Naive thymus-derived CD4-positive, alpha-beta T cell (primary cell): ENCODE measurements around the gene LRPPRC. TPM values are rescaled to one million over a fixed set of nuclear protein-coding genes. Genes with fewer than 3 reads are reported as not detected.
A peak's percentile ranks its signal among the peaks of the same experiment; 100 is the strongest.
"Not testable (repeated sequence)": the region's sequence is repeated elsewhere in the genome, so short reads cannot be mapped to it uniquely, and the experiment has no call there.

Experiments
- ATAC-seq: fragments of 150-1000 bp; cut with Tn5 transposase; 2 replicates; pipeline ENCODE4 v1.10.0; 2021; ENCODE audit warnings: mild to moderate bottlenecking, moderate library complexity
- CTCF ChIA-PET: fragments of 350-600 bp; sonication (Branson Sonifier 250); formaldehyde crosslinking; loops from one replicate; lab custom pipeline; 2021; ENCODE audit warnings: antibody characterized with exemption; lab: Charles Lee
- POLR2A ChIA-PET: fragments of 350-600 bp; sonication (Branson Sonifier 250); formaldehyde crosslinking; loops from one replicate; lab custom pipeline; 2021; ENCODE audit warnings: antibody characterized with exemption, inconsistent platforms; lab: Charles Lee
- DNase-seq, 9 donors: peaks; one replicate each; pipeline versions ENCODE4 v3.0.0 to v3.0.0-alpha.2; 2020 to 2022; ENCODE audit warnings: mixed read lengths in 1 of 9
- H3K27ac ChIP-seq: one replicate; pipeline ENCODE4 v1.7.0; 2013; ENCODE audit warnings: mild to moderate bottlenecking, low read depth, low read length, moderate library complexity
- H3K27me3 ChIP-seq, 2 donors: one replicate each; pipeline ENCODE4 v1.7.0; 2013; ENCODE audit warnings: low read length in 2 of 2, mild to moderate bottlenecking in 2 of 2, moderate library complexity in 2 of 2; ENCODE audit not compliant: control insufficient read depth in 2 of 2, insufficient read depth in 2 of 2
- H3K36me3 ChIP-seq, 3 experiments: 1 replicate in 2 of 3; 2 replicates in 1 of 3; pipeline ENCODE4 v1.7.0; 2013; ENCODE audit warnings: low read length in 3 of 3, mild to moderate bottlenecking in 3 of 3, moderate library complexity in 1 of 3; ENCODE audit not compliant: insufficient read depth in 3 of 3, control insufficient read depth in 2 of 3
- H3K4me1 ChIP-seq, 2 donors: one replicate each; pipeline ENCODE4 v1.7.0; 2013; ENCODE audit warnings: low read length in 2 of 2, mild to moderate bottlenecking in 2 of 2, moderate library complexity in 1 of 2; ENCODE audit not compliant: control insufficient read depth in 2 of 2, insufficient read depth in 2 of 2
- H3K4me3 ChIP-seq: 2 replicates; pipeline ENCODE4 v1.7.0; 2013; ENCODE audit warnings: mild to moderate bottlenecking, low read length
- H3K9me3 ChIP-seq, 3 experiments: 1 replicate in 2 of 3; 2 replicates in 1 of 3; pipeline ENCODE4 v1.7.0; 2013; ENCODE audit warnings: low read length in 3 of 3; ENCODE audit not compliant: control insufficient read depth in 2 of 3
- H3K27ac Mint-ChIP-seq, 9 donors: one replicate each; pipeline ENCODE4 v1.8.0; 2020 to 2022; ENCODE audit warnings: mixed read lengths in 9 of 9, mild to moderate bottlenecking in 8 of 9, moderate library complexity in 5 of 9, inconsistent platforms in 2 of 9
- H3K27me3 Mint-ChIP-seq, 5 donors: one replicate each; pipeline ENCODE4 v1.8.0; 2021 to 2022; ENCODE audit warnings: mixed read lengths in 5 of 5, mild to moderate bottlenecking in 1 of 5
- H3K36me3 Mint-ChIP-seq, 5 donors: one replicate each; pipeline ENCODE4 v1.8.0; 2020 to 2022; ENCODE audit warnings: mixed read lengths in 5 of 5, mild to moderate bottlenecking in 3 of 5, inconsistent platforms in 1 of 5
- H3K4me1 Mint-ChIP-seq, 7 donors: one replicate each; pipeline ENCODE4 v1.8.0; 2020 to 2022; ENCODE audit warnings: mixed read lengths in 7 of 7, mild to moderate bottlenecking in 3 of 7, inconsistent platforms in 1 of 7
- H3K4me3 Mint-ChIP-seq, 10 donors: one replicate each; pipeline ENCODE4 v1.8.0; 2020 to 2022; ENCODE audit warnings: mild to moderate bottlenecking in 10 of 10, mixed read lengths in 10 of 10, moderate library complexity in 6 of 10, inconsistent platforms in 2 of 10
- H3K9me3 Mint-ChIP-seq, 11 donors: one replicate each; pipeline ENCODE4 v1.8.0; 2020 to 2022; ENCODE audit warnings: mixed read lengths in 11 of 11, mild to moderate bottlenecking in 4 of 11, inconsistent platforms in 1 of 11, moderate library complexity in 1 of 11
- intact Hi-C, 2 donors: fragments of 100-400 bp; cut with micrococcal nuclease; formaldehyde crosslinking; loops; one replicate each; pipeline ENCODE4 v1.15.1; 2023
- polyA plus RNA-seq, 2 donors: library from polyadenylated mRNA; unstranded; fragments of 300-500 nt; fragmentation: Illumina TruSeq; gene quantifications; one replicate each; pipeline ENCODE4 v1.2.3, GENCODE V29; 2021
- total RNA-seq, 6 experiments: library from RNA in 5 of 6; stranded (reverse) in 5 of 6; gene quantifications; 1 replicate in 5 of 6; 2 replicates in 1 of 6; pipeline ENCODE4 v1.2.3 and lab custom pipeline; 2021 to 2026

Gene LRPPRC
- total and polyA plus RNA-seq, 7 experiments from 2014 or later, result 42.3 to 92.7 (median 67.0) TPM

DNA sequence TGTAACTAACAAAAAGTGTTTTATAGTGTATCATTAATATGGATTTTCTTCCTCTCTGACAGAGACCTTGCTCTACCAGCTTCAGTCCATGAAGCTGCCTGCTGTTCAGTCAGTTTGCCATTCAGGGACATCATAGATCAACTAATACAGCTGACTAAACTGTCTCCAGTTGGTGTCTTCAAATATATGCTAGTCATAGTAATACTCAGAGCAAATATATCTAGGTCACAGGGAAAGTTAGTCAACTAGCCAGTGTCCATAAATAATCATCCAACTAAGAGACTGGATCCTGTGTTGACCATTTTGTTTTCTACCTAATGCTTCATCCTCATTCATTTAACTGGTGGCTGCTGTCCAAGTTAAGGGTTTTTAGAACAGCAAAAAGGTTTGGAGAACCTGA, 38.2 kb upstream of the LRPPRC start:
- Mint-ChIP-seq H3K4me1 (no peaks in the 10 kb centered on the region), H3K36me3 (no peaks in the 10 kb centered on the region), H3K4me3 (no peak overlapping the region), H3K27ac (no peak overlapping the region), H3K9me3 (no peaks in the 10 kb centered on the region), H3K27me3 (peaks cover 0 to 21% (median 4%) of the 10 kb centered on the region in 5 donors)
- intact Hi-C loops, result no loop called here
- no peaks in the 10 kb centered on the region for H3K9me3 ChIP-seq
- H3K27me3 ChIP-seq, result no peaks in the 10 kb centered on the region
- H3K27ac ChIP-seq, result no peak overlapping the region
- POLR2A ChIA-PET, result no interaction called here
- H3K4me1 ChIP-seq, result no peaks in the 10 kb centered on the region
- no peak overlapping the region for H3K4me3 ChIP-seq
- ATAC-seq, result no peak
- CTCF ChIA-PET, result no interaction called here
- no peaks in the 10 kb centered on the region for H3K36me3 ChIP-seq
- DNase-seq, result no peak

DNA sequence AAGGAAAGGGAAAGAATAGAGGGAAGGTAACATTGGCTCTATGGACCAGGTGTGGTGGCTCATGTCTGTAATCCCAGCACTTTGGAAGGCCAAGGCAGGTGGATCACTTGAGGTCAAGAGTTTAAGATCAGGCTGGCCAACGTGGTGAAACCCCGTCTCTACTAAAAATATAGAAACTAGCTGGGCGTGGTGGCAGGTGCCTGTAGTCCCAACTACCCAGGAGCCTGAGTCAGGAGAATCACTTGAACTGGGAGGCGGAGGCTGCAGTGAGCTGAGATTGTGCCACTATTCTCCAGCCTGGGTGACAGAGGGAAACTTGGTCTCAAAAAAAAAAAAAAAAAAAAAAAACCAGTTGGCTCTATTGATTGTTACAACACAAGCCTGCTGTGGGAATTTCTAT, 31.3 kb upstream of the LRPPRC start:
- H3K27me3 ChIP-seq, H3K4me1 ChIP-seq, H3K27ac ChIP-seq, H3K4me3 ChIP-seq, H3K27ac Mint-ChIP-seq, H3K36me3 ChIP-seq, H3K9me3 Mint-ChIP-seq, H3K4me1 Mint-ChIP-seq, H3K9me3 ChIP-seq, H3K4me3 Mint-ChIP-seq, DNase-seq, CTCF ChIA-PET, POLR2A ChIA-PET, ATAC-seq, H3K36me3 Mint-ChIP-seq, intact Hi-C loops: not testable (repeated sequence)
- peaks cover 0 to 21% (median 12%) of the 10 kb centered on the region in 5 donors for H3K27me3 Mint-ChIP-seq

DNA sequence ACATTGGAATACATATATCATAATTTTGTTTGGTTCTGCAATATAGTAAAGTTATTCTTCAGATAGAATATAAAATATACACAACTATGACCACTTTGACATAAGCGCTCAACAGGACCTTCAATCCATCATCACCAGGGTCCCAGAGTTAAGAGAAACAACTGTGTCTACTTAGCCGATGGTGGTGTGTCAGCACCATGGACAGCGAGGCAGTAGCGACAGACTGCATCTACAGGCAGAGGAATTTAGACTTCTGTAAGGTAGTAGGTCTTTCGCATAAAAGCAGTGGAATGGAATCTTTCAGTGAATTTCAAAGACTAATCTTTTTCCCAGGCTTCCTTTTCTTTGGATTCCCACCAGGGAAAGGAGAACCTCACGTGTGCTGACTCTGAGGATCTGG, 20.5 kb upstream of the LRPPRC start:
- DNase-seq (peak in 6 of 9 donors; percentile 13 to 40 (median 20)), ATAC-seq (no peak)
- Mint-ChIP-seq H3K36me3 (peaks cover 0 to 3% (median 0%) of the 10 kb centered on the region in 5 donors), H3K4me3 (no peak overlapping the region), H3K27ac (no peak overlapping the region), H3K27me3 (peaks cover 0 to 23% (median 20%) of the 10 kb centered on the region in 5 donors), H3K4me1 (peaks cover 0 to 2% (median 0%) of the 10 kb centered on the region in 7 donors), H3K9me3 (peaks cover 0 to 5% (median 0%) of the 10 kb centered on the region in 11 donors)
- H3K9me3 ChIP-seq, result no peaks in the 10 kb centered on the region
- ChIA-PET POLR2A (no interaction called here), CTCF (no interaction called here)
- H3K4me3 ChIP-seq, result no peak overlapping the region
- H3K27me3 ChIP-seq, result no peaks in the 10 kb centered on the region
- no peak overlapping the region for H3K27ac ChIP-seq
- H3K4me1 ChIP-seq, result no peaks in the 10 kb centered on the region
- no peaks in the 10 kb centered on the region for H3K36me3 ChIP-seq
- intact Hi-C loops, result no loop called here

GRCh38 chr2:44015239-44015638, 19.4 kb upstream of the LRPPRC start:
- Histone ChIP-seq H3K36me3 (no peaks in the 10 kb centered on the region), H3K4me3 (no peak overlapping the region), H3K9me3 (no peaks in the 10 kb centered on the region), H3K27ac (no peak overlapping the region), H3K27me3 (no peaks in the 10 kb centered on the region), H3K4me1 (no peaks in the 10 kb centered on the region)
- CTCF ChIA-PET, result no interaction called here
- no peak overlapping the region for H3K4me3 Mint-ChIP-seq
- no peak for ATAC-seq
- DNase-seq, result no peak
- no peak overlapping the region for H3K27ac Mint-ChIP-seq
- H3K4me1 Mint-ChIP-seq, result peaks cover 0 to 2% (median 0%) of the 10 kb centered on the region in 7 donors
- peaks cover 0 to 3% (median 0%) of the 10 kb centered on the region in 5 donors for H3K36me3 Mint-ChIP-seq
- peaks cover 0 to 5% (median 0%) of the 10 kb centered on the region in 11 donors for H3K9me3 Mint-ChIP-seq
- peaks cover 2 to 23% (median 20%) of the 10 kb centered on the region in 5 donors for H3K27me3 Mint-ChIP-seq
- POLR2A ChIA-PET, result no interaction called here
- intact Hi-C loops, result no loop called here

GRCh38 chr2:44013205-44013604, 17.4 kb upstream of the LRPPRC start:
- H3K27ac ChIP-seq, CTCF ChIA-PET, intact Hi-C loops, H3K36me3 Mint-ChIP-seq, H3K27me3 ChIP-seq, DNase-seq, H3K9me3 ChIP-seq, ATAC-seq, H3K36me3 ChIP-seq, H3K4me3 ChIP-seq, H3K9me3 Mint-ChIP-seq, H3K27ac Mint-ChIP-seq, H3K4me3 Mint-ChIP-seq, H3K4me1 Mint-ChIP-seq, H3K4me1 ChIP-seq: not testable (repeated sequence)
- POLR2A ChIA-PET, result interaction anchor here (0.7 kb wide), 1 partner anchor 1625 kb away, joined by 5 read pairs; no protein-coding TSS in a partner anchor
- H3K27me3 Mint-ChIP-seq, result peaks cover 2 to 23% (median 20%) of the 10 kb centered on the region in 5 donors

- H3K4me1 Mint-ChIP-seq, result peaks cover 6 to 9% (median 8%) of the 10 kb centered on the region in 7 donors
- peaks cover 2 to 19% (median 17%) of the 10 kb centered on the region in 5 donors for H3K27me3 Mint-ChIP-seq
- H3K4me1 ChIP-seq, result peaks cover 0 to 7% of the 10 kb centered on the region in 2 donors
- H3K9me3 Mint-ChIP-seq, result peaks cover 0 to 4% (median 0%) of the 10 kb centered on the region in 11 donors
- CTCF ChIA-PET, result no interaction called here
- POLR2A ChIA-PET, result no interaction called here
- no peak for DNase-seq
- no peak overlapping the region for H3K27ac ChIP-seq
- no peak overlapping the region for H3K4me3 ChIP-seq
- H3K36me3 Mint-ChIP-seq, result peaks cover 0 to 3% (median 0%) of the 10 kb centered on the region in 5 donors
- H3K27ac Mint-ChIP-seq, result no peak overlapping the region
- H3K4me3 Mint-ChIP-seq, result no peak overlapping the region
- intact Hi-C loops, result no loop called here
- H3K27me3 ChIP-seq, result no peaks in the 10 kb centered on the region
- no peaks in the 10 kb centered on the region for H3K9me3 ChIP-seq
- no peak for ATAC-seq
- no peaks in the 10 kb centered on the region for H3K36me3 ChIP-seq
Measured at GRCh38 chr2:44010266-44010665, 14.5 kb upstream of the LRPPRC start.

- H3K9me3 Mint-ChIP-seq, result no peaks in the 10 kb centered on the region
Measured at GRCh38 chr2:44009136-44009735, 13.4 kb upstream of the LRPPRC start.

More at GRCh38 chr2:44009136-44009735, 13.4 kb upstream of the LRPPRC start:
- intact Hi-C loops, result no loop called here
- Mint-ChIP-seq H3K4me1 (peaks cover 12 to 19% (median 17%) of the 10 kb centered on the region in 7 donors), H3K27ac (no peak overlapping the region), H3K36me3 (peaks cover 0 to 3% (median 0%) of the 10 kb centered on the region in 5 donors), H3K27me3 (peaks cover 2 to 14% (median 11%) of the 10 kb centered on the region in 5 donors), H3K4me3 (no peak overlapping the region)
- Histone ChIP-seq H3K4me1 (peaks cover 0 to 14% of the 10 kb centered on the region in 2 donors), H3K27ac (no peak overlapping the region), H3K9me3 (no peaks in the 10 kb centered on the region), H3K36me3 (no peaks in the 10 kb centered on the region), H3K27me3 (no peaks in the 10 kb centered on the region), H3K4me3 (no peak overlapping the region)
- POLR2A ChIA-PET, result no interaction called here
- ATAC-seq (no peak), DNase-seq (no peak)
- CTCF ChIA-PET, result no interaction called here
